Measurements from ENCODE around the gene DAPL1.
"Not testable (repeated sequence)": the region's sequence is repeated elsewhere in the genome, so short reads cannot be mapped to it uniquely, and the experiment has no call there.

Gene DAPL1

GRCh38 chr2:158815658-158816057 lies 20.5 kb downstream of the DAPL1 start:
- DNase-seq (ENCODE audit: low read depth, low spot score), result no peak
- no peak overlapping the region for H3K27ac ChIP-seq

DNA sequence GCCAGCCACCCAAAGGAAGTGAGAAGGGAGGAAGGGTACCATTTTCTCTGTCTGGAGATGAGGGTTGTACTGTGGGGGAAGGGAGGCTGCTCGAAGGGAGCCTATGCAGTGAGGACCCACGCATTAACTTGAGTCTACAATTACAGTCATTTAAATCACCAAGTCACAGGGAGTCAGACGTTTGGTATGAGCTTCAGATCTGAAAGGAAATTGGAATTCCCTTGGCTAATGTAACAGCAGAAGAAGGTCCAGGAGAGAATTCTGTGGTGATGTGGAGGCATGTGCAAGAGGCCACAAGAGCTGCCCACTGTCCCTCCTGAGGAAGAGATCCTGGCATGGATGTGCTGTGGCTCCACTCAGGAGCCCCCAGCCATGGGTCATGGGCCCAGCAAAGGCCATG lies 22.5 kb downstream of the DAPL1 start:
- no peak for DNase-seq (ENCODE audit: low read depth, low spot score)
- H3K27ac ChIP-seq, result no peak overlapping the region

GRCh38 chr2:158818511-158818910 lies 23.4 kb downstream of the DAPL1 start:
- no peak overlapping the region for H3K27ac ChIP-seq
- no peak for DNase-seq (ENCODE audit: low read depth, low spot score)

DNA sequence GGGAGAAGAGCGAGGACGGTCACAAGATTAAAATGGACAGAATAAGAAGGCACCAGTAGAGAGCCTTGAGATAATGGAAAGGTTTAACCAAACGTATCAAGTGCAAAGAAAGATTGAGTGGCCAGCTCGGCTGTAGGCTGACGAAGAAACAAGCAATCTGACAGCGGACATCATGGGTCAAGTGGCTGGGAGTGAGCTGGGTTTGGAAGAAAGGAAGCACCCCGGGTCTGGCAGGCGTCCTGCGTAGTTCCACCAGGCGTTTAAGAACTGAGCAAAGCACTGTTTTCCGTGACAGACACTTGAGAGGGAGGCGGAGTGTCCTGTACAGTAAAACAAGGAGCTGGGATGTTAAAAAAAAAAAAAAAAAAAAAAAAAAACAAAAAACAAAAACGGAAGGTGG lies 27.1 kb downstream of the DAPL1 start:
- no peak for DNase-seq (ENCODE audit: low read depth, low spot score)
- H3K27ac ChIP-seq, result no peak overlapping the region

DNA sequence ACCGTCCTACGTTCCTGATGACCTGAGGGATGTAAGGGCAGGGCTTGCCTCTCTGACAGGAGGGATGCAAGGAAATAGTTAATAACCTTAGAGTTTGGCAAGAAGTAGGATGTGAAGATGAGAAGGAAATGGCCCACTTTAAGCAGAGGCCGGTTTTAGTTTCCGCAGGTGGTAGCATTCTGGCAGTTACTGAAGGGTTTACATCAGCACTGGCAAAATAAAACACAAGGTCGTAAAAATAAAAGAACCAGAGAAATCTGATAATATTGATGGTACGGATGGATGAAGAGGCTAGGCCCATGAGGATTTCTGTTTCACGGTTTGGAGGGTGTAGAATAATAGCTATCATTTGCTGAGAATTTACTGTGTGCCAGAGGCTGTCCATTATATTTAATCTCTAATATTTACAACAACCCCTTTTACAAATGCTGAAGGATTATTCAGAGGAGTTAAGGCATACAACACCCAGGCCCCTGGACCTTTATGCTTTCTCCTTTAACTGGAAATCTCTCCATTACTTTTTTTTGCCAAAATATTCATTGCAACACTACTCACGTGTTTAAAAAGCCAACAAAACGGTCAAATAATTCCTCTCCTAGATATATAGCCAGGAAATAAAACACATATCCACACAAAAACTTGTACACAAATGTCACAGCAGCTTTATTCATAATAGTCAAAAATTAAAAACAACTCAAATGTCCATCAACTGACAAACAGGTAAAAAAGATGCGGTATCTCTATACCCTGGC lies 28.5 kb downstream of the DAPL1 start:
- no peak overlapping the region for H3K27ac ChIP-seq
- no peak for DNase-seq (ENCODE audit: low read depth, low spot score)

- no peak overlapping the region for H3K27ac ChIP-seq
- DNase-seq (ENCODE audit: low read depth, low spot score), result no peak
These were observed 29.9 kb downstream of the DAPL1 start for GRCh38 chr2:158825021-158825420.

DNA sequence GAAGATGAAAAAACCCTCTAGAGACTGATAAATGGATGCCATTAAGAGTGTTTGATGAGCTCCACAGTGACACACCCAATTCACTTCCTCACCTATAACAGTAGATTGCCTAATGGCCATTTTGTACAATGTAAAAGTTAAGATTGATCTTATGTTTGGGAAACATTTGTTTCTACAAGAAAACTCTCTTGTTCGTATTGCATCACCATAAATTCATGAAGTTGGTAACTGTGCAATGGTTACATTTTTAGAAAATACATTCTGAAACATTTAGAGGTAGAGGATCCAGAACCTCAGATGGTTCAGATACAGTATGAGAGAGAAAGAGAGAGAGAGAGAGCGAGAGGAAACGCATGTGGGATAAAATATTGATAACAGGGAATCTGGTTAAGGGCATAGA lies 31.8 kb downstream of the DAPL1 start:
- H3K27ac ChIP-seq, result no peak overlapping the region
- no peak for DNase-seq (ENCODE audit: low read depth, low spot score)

DNA sequence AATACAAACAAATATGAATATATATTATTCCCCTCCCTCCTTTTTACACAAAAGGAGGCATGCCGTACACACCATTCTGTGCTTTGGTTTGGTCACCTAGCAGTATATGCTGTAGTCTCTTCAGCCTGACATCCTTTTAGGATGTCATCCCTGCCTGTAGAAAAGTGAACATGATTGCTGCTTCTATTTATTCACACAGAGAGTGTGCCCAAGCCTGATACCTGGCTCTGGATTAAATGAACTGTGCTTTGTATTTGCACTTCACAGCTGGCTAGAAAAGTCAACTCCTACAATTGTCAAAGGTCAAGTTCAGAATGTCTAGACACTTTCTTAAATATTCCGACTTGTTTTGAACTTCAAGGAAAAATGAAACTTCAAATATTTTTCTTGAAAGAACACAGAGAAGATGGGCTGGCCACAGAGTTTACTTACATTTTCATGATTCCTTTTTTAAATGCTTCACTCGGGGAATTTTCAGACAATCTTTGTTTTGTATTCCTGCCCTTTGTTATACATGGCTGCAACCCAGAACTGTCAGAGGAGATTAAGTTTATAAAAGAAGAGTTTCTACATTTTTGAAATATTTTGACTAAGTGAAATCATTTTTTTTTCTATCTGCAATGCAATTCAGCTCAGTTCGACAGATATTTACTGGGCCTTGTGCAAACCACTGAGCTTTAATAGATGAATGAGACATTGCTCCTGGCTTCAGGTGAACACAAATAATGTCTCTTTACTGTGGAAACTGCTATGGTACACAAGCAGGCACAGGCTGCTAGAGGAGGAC lies 33.5 kb downstream of the DAPL1 start:
- no peak overlapping the region for H3K27ac ChIP-seq
- no peak for DNase-seq (ENCODE audit: low read depth, low spot score)

DNA sequence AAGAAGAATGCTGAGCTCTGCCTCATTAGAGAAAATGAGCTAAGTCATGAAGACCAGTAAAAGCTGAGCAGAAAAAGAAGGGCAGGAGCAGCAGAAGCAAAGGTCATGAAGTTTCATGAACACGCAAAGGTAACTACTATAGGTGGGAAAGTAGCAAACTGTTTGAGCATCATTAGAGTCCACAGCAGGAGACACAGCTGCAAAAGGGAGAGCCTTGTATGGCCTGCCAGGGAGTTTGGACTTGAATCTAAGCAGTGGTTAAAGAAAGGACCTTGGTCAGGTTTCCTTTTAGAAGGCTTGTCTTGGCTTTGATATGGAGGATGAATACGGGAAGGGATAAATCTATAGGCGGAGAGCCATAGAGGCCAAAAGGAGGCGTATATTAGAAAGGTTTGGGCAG lies 34.0 kb downstream of the DAPL1 start:
- no peak overlapping the region for H3K27ac ChIP-seq
- no peak for DNase-seq (ENCODE audit: low read depth, low spot score)

- no peak overlapping the region for H3K27ac ChIP-seq
- DNase-seq (ENCODE audit: low read depth, low spot score), result no peak
These were observed 35.1 kb downstream of the DAPL1 start for GRCh38 chr2:158830201-158830600.

DNA sequence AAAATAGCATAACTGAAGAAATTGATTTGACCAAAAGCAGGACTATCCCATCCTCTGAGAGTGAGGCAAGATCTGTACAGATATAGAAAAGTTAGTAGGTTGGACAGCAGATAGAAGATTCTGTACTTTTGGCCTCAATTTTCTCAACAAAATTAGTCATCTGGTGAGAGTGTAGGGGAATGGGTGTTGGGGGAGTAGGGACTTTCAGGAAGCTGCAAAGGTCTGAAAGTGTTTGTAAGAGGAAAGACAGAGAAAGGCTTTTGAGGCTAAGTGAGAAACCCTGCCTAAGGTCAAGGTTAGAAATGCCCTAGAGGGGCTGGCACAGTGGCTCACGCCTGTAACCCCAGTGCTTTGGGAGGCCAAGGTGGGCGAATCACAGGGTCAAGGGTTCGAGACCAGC lies 40.3 kb downstream of the DAPL1 start:
- no peak overlapping the region for H3K27ac ChIP-seq
- no peak for DNase-seq (ENCODE audit: low read depth, low spot score)

DNA sequence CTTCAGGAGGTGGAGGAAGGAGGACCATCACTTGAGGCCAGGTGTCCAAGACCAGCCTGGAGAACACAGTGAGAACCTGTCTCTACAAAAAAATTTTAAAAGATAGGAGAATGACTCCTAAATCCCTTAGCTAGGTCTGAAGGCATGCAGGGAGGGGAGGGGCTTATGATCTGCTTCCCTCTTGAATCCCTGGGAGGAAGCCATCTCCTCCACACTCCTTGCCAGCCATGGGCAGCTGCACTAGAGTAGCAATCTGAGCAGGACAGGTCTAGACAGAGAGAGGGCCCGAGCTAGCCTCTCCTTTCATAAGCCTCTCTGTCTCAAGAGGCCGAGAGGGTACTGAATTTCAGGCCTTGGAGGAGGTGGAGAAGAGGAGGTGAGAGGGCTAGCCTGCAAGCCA lies 42.5 kb downstream of the DAPL1 start:
- no peak for DNase-seq (ENCODE audit: low read depth, low spot score)
- H3K27ac ChIP-seq, result no peak overlapping the region

- no peak for DNase-seq (ENCODE audit: low read depth, low spot score)
- H3K27ac ChIP-seq, result no peak overlapping the region
These were observed 46.7 kb downstream of the DAPL1 start for GRCh38 chr2:158841850-158842249.

DNA sequence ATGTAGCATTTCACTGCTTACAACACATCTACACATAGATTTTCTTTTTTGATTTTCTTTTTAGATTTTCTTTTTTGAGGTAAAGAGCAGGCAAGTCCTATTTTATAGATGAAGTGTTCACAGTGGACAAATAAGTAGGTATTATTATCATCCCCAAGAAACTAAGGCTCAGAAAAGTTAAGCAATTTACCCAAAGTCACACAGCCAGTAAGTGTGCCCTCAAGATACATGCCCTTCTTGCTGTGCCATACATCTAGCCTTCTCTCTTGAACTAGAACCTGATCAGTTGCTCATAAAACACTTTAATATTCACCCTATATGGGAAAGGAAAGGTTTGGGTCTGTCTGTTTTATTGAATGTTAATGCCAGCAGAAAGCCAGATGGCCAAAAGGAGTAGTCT lies 50.3 kb downstream of the DAPL1 start:
- DNase-seq (ENCODE audit: low read depth, low spot score), result no peak
- no peak overlapping the region for H3K27ac ChIP-seq

- H3K27ac ChIP-seq, result no peak overlapping the region
- no peak for DNase-seq (ENCODE audit: low read depth, low spot score)
These were observed 50.7 kb downstream of the DAPL1 start for GRCh38 chr2:158845859-158846258.

DNA sequence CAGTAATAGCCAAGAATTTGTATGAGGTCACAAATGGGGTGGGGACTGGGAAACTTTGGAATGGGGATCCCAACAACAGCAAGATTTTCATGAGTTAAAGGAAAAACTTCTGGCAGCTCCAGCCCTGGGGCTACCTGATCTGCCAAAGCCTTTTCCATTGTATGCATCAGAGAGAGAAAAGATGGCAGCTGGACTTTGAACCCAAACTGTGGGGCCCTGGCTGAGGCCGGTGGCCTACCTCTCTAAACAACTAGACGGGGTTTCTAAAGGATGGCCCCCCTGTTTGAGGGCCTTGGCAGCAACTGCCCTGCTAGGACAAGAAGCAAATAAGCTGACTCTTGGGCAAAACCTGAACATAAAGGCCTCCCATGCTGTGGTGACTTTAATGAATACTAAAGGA lies 52.4 kb downstream of the DAPL1 start:
- not testable (repeated sequence) for H3K27ac ChIP-seq; DNase-seq (ENCODE audit: low read depth, low spot score)

GRCh38 chr2:158848031-158848970 lies 53.2 kb downstream of the DAPL1 start:
- not testable (repeated sequence) for H3K27ac ChIP-seq; DNase-seq (ENCODE audit: low read depth, low spot score)

- not testable (repeated sequence) for DNase-seq (ENCODE audit: low read depth, low spot score); H3K27ac ChIP-seq
These were observed 65.1 kb downstream of the DAPL1 start for GRCh38 chr2:158860179-158860578.

- not testable (repeated sequence) for H3K27ac ChIP-seq; DNase-seq (ENCODE audit: low read depth, low spot score)
These were observed 66.5 kb downstream of the DAPL1 start for GRCh38 chr2:158861626-158862025.

DNA sequence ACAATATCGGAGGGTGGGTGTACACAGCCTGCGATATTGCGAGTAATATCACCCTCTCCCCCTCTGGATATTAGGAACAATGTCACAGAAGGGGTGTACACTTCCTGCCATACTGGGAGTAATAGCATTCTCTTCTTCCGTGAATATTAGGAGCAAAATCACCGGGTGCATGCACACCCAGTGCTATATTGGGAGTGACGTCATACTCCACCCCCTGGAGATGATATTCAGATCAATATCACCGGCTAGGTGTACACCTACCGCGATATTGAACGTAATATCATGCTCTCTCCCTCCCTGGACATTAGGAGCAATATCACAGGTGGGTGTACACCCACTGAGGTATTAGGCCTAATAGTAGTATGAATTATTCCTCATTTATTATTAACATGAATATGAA lies 70.4 kb downstream of the DAPL1 start:
- not testable (repeated sequence) for DNase-seq (ENCODE audit: low read depth, low spot score); H3K27ac ChIP-seq

Measured in epithelial cell of prostate (primary cell).